Lung (tissue), 12 donors: Measurements from ENCODE around the gene ALOX15. TPM values are rescaled to one million over a fixed set of nuclear protein-coding genes. Genes with fewer than 3 reads are reported as not detected.

ENCODE experiments used
- ATAC-seq: fragments of 200-7000 bp; cut with Tn5 transposase; one replicate; pipeline ENCODE4 v1.9.1; 2020; ENCODE audit warnings: moderate number of reproducible peaks; ENCODE audit not compliant: insufficient read depth, low FRiP score
- DNase-seq, 3 donors: peaks; one replicate each; pipeline ENCODE4 v3.0.0-alpha.2; 2013 to 2017
- H3K27ac ChIP-seq, 2 donors: one replicate each; pipeline ENCODE4 v1.5.1; 2013; ENCODE audit warnings: mild to moderate bottlenecking in 2 of 2, moderate library complexity in 2 of 2, control low read depth in 1 of 2, inconsistent platforms in 1 of 2, low read depth in 1 of 2, low read length in 1 of 2
- H3K27me3 ChIP-seq, 3 donors: one replicate each; pipeline ENCODE4 v1.5.1; 2013; ENCODE audit warnings: low read length in 2 of 3; ENCODE audit not compliant: control insufficient read depth in 3 of 3, insufficient read depth in 3 of 3
- H3K36me3 ChIP-seq, 4 donors: one replicate each; pipeline ENCODE4 v1.5.1; 2013; ENCODE audit warnings: low read length in 4 of 4, mild to moderate bottlenecking in 1 of 4, moderate library complexity in 1 of 4; ENCODE audit not compliant: control insufficient read depth in 4 of 4, insufficient read depth in 4 of 4
- H3K4me1 ChIP-seq, 5 donors: one replicate each; pipeline ENCODE4 v1.5.1; 2013; ENCODE audit warnings: low read length in 5 of 5, mild to moderate bottlenecking in 2 of 5, moderate library complexity in 1 of 5; ENCODE audit not compliant: control insufficient read depth in 5 of 5, insufficient read depth in 5 of 5
- H3K4me3 ChIP-seq: one replicate; pipeline ENCODE4 v1.5.1; 2013; ENCODE audit warnings: mild to moderate bottlenecking, control low read depth, moderate library complexity
- H3K9ac ChIP-seq, 2 donors: one replicate each; pipeline ENCODE4 v1.5.1; 2013; ENCODE audit warnings: low read length in 2 of 2, control low read depth in 1 of 2; ENCODE audit not compliant: insufficient read depth in 1 of 2
- H3K9me3 ChIP-seq, 4 donors: one replicate each; pipeline ENCODE4 v1.5.1; 2013; ENCODE audit warnings: low read length in 3 of 4, mild to moderate bottlenecking in 1 of 4, moderate library complexity in 1 of 4; ENCODE audit not compliant: control insufficient read depth in 4 of 4, insufficient read depth in 3 of 4
- WGBS, 2 donors: extraction: QIAGEN DNeasy Blood & Tissue Kit; methylation state at CpG; one replicate each; pipeline ENCODE4 v1.1.7; 2013; 5-methylcytosine and 5-hydroxymethylcytosine counted together
- polyA plus RNA-seq, 2 donors: library from polyadenylated mRNA; stranded (reverse); fragments of 200-250 nt; gene quantifications; one replicate each; pipeline ENCODE4 v1.2.1, GENCODE V29; 2013
- total RNA-seq, 2 donors: library from RNA; depleted of rRNA in 1 of 2; stranded (reverse); fragments of >200 nt in 1 of 2; gene quantifications; one replicate each; pipeline ENCODE4 v1.2.1, GENCODE V29; 2014 to 2021
- TF ChIP-seq, protein P1 (sequence below): IDR thresholded peaks from 2 replicates; pipeline ENCODE4 v1.5.1; 2012; ENCODE audit warnings: mild to moderate bottlenecking; ENCODE audit errors: control extremely low read depth, extremely low read depth
- donor health status: control.
- donor health status: control.
- donor health status: Bipolar disorder and iron deficiency.
- donor health status: healthy.
- donor health status: DM: yes; HTN: yes; CAD: no.

The ALOX15 gene
- total and polyA plus RNA-seq, 4 donors, result 3.3 to 14.0 (median 5.6) TPM

DNA sequence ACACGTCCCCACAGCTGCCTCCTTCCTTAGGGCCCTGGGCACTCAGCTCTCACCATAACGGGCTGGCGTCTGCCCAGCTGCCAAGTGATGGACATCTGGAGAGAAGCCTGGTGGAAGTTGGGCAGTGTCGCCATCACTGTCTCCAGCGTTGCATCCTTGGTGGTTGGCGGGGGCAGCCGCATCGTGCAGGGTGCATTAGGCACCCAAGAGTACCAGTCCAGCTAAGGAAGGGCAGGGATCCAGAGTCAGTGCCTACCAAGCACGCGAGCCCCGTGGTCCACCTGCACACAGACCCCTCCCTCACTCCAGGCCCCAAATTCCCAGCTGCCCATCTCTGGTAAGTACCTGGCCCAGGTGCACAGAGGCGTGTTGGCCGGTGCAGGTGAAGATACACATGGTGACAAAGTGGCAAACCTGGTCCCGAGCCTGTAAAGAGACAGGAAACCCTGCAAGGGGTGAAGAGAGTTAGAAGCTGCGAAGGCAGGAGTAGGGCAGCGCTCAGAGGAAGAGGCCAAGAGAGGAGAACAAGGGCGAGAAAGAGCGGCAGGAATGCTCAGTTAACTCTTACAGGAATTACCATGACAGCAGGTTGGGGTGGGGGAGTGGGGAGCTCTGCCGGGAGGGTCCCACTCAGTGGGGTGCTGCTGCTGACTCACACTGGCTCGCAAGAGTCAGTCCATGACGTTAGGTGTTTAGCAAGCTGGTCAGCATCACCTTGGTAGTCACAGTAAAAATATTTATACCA, 9.5 kb downstream of the ALOX15 start:
- 72 to 74% methylated on average over 21 of the region's 21 CpGs for WGBS, 2 donors
- peaks cover 0 to 18% (median 3%) of the 10 kb centered on the region in 3 donors for H3K27me3 ChIP-seq
- no peak overlapping the region for H3K27ac ChIP-seq
- DNase-seq, result no peak
- H3K4me3 ChIP-seq, result no peak overlapping the region
- TF ChIP-seq, protein P1, sequence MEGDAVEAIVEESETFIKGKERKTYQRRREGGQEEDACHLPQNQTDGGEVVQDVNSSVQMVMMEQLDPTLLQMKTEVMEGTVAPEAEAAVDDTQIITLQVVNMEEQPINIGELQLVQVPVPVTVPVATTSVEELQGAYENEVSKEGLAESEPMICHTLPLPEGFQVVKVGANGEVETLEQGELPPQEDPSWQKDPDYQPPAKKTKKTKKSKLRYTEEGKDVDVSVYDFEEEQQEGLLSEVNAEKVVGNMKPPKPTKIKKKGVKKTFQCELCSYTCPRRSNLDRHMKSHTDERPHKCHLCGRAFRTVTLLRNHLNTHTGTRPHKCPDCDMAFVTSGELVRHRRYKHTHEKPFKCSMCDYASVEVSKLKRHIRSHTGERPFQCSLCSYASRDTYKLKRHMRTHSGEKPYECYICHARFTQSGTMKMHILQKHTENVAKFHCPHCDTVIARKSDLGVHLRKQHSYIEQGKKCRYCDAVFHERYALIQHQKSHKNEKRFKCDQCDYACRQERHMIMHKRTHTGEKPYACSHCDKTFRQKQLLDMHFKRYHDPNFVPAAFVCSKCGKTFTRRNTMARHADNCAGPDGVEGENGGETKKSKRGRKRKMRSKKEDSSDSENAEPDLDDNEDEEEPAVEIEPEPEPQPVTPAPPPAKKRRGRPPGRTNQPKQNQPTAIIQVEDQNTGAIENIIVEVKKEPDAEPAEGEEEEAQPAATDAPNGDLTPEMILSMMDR, result no peak
- no peak overlapping the region for H3K9ac ChIP-seq
- ATAC-seq, result no peak
- no peaks in the 10 kb centered on the region for H3K36me3 ChIP-seq
- peaks cover 0 to 4% (median 0%) of the 10 kb centered on the region in 4 donors for H3K9me3 ChIP-seq
- H3K4me1 ChIP-seq, result peaks cover 0 to 6% (median 0%) of the 10 kb centered on the region in 5 donors

DNA sequence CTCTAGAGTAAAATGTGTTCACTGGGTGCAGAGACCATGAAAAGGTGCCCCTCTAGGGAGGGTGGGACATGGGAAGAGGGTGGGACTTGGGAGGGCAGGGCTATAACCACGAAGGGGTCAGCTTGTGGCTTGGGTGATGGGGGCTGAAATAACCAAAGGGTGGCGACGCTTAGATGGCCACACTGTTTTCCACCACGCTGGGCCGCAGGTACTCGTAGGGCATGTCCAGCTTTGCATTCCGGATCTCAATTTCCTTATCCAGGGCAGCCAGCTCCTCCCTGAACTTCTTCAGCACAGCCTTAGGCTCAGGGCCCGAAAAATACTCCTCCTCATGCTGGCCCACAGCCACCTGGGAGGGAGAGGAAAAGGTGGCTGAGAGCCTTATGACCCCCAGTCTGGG, 10.0 kb downstream of the ALOX15 start:
- Histone ChIP-seq H3K9ac (no peak overlapping the region), H3K27ac (no peak overlapping the region), H3K36me3 (no peaks in the 10 kb centered on the region), H3K27me3 (peaks cover 0 to 12% (median 0%) of the 10 kb centered on the region in 3 donors), H3K4me3 (no peak overlapping the region), H3K9me3 (peaks cover 0 to 4% (median 0%) of the 10 kb centered on the region in 4 donors), H3K4me1 (peaks cover 0 to 11% (median 0%) of the 10 kb centered on the region in 5 donors)
- TF ChIP-seq, protein P1, result no peak
- WGBS, 2 donors, result 86 to 87% methylated on average over 8 of the region's 8 CpGs
- DNase-seq (no peak), ATAC-seq (no peak)

DNA sequence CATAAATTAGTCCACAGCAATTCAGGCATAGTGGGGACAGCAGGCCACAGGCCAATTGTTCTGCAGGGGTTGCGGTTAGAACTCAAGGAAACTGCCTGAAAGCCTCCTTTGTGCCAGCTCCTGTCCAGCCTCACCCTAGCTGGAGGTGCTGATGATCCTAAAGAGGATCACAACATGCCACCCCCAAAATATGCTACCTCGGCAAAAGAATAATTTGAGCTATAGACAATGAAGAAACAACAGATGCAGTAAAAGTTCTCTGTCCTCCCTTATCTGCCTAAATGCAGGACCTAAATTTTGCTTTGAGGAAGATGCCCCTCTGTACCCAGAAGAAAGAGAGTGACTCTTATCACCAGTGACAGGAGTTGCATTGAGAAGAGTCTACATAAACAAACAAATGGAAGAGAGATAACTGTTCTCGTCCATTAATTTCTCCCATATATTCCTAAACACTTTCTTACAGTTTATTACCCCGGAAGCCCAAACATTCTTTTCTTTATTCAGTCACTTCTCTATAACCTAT, 14.7 kb downstream of the ALOX15 start:
- 73 to 82% methylated on average over 4 of the region's 4 CpGs for WGBS, 2 donors
- no peak overlapping the region for H3K9ac ChIP-seq
- no peak for ATAC-seq
- H3K27me3 ChIP-seq, result no peaks in the 10 kb centered on the region
- peaks cover 0 to 18% (median 2%) of the 10 kb centered on the region in 5 donors for H3K4me1 ChIP-seq
- no peak overlapping the region for H3K27ac ChIP-seq
- TF ChIP-seq, protein P1, result no peak
- H3K36me3 ChIP-seq, result no peaks in the 10 kb centered on the region
- peaks cover 0 to 5% (median 0%) of the 10 kb centered on the region in 4 donors for H3K9me3 ChIP-seq
- no peak overlapping the region for H3K4me3 ChIP-seq
- no peak for DNase-seq
